Measurements from ENCODE around the gene RASSF1. TPM values are rescaled to one million over a fixed set of nuclear protein-coding genes. Genes with fewer than 3 reads are reported as not detected.

Gene RASSF1
- total RNA-seq, 1 donor from 2014 or later = 26.5 TPM

DNA sequence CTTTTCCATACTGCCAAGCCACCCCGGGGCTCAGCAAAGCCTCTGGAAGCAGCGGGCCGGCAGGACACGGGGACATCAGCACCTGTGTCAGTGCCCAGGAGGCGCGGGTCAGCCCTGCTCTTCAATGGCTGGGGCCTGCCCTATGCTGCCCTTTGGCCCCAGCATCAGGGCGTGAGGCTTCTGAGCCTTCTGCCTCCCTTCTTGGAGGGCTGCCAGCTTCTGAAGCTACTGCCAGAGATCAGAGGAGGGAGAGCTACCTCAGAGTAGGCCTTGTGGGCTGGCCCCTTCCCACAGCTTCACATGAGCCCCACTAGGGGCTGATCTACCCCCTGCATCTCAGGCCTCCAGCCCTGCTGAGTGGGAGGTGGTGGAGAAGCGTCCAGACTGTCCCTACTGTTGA is 31.7 kb upstream of the RASSF1 start:
- Mint-ChIP-seq H3K27me3 (ENCODE audit: low read depth, unreplicated experiment) (peaks cover 18% of the 10 kb centered on the region), H3K27ac (ENCODE audit: unreplicated experiment) (no peak overlapping the region), H3K4me3 (ENCODE audit: unreplicated experiment) (no peak overlapping the region), H3K36me3 (ENCODE audit: low read depth, unreplicated experiment) (no peaks in the 10 kb centered on the region), H3K4me1 (ENCODE audit: low read depth, unreplicated experiment) (peaks cover 8% of the 10 kb centered on the region), H3K9me3 (ENCODE audit: unreplicated experiment) (no peaks in the 10 kb centered on the region)
- H3K4me1 ChIP-seq (ENCODE audit: insufficient read depth, low read length) = no peaks in the 10 kb centered on the region
- H3K36me3 ChIP-seq (ENCODE audit: insufficient read depth, low read length) = no peaks in the 10 kb centered on the region
- no peak overlapping the region for H3K4me2 ChIP-seq (ENCODE audit: low read length)
- no peak overlapping the region for H3K4me3 ChIP-seq (ENCODE audit: insufficient read depth, low read depth, low read length)
- no peak overlapping the region for H3K27ac ChIP-seq (ENCODE audit: low read depth, low read length)
- H4K20me1 ChIP-seq (ENCODE audit: insufficient read depth, low read length) = no peaks in the 10 kb centered on the region
- no peak overlapping the region for H3K9ac ChIP-seq (ENCODE audit: low read length)
- peaks cover 4% of the 10 kb centered on the region for H3K27me3 ChIP-seq (ENCODE audit: insufficient read depth, low read length)
- no peaks in the 10 kb centered on the region for H3K79me2 ChIP-seq (ENCODE audit: insufficient read depth, low read length)
- no peaks in the 10 kb centered on the region for H3K9me3 ChIP-seq (ENCODE audit: insufficient read depth, low read depth, low read length)
- no peak overlapping the region for H2AFZ ChIP-seq (ENCODE audit: low read depth, low read length)
- TF ChIP-seq CTCF (IDR thresholded peaks at IDR 0.05; ENCODE audit: insufficient read depth, low read depth, low read length) (no peak), EZH2 (IDR thresholded peaks at IDR 0.05; ENCODE audit: insufficient read depth, low read length) (no peak)
- FAIRE-seq (no peak), DNase-seq (ENCODE audit: low read depth) (no peak)

- Histone ChIP-seq H2AFZ (ENCODE audit: low read depth, low read length) (no peak overlapping the region), H3K27ac (ENCODE audit: low read depth, low read length) (no peak overlapping the region), H3K4me1 (ENCODE audit: insufficient read depth, low read length) (no peaks in the 10 kb centered on the region), H3K4me2 (ENCODE audit: low read length) (no peak overlapping the region), H3K79me2 (ENCODE audit: insufficient read depth, low read length) (no peaks in the 10 kb centered on the region), H3K27me3 (ENCODE audit: insufficient read depth, low read length) (peaks cover 6% of the 10 kb centered on the region), H3K9ac (ENCODE audit: low read length) (no peak overlapping the region), H3K36me3 (ENCODE audit: insufficient read depth, low read length) (no peaks in the 10 kb centered on the region), H4K20me1 (ENCODE audit: insufficient read depth, low read length) (no peaks in the 10 kb centered on the region), H3K9me3 (ENCODE audit: insufficient read depth, low read depth, low read length) (no peaks in the 10 kb centered on the region), H3K4me3 (ENCODE audit: insufficient read depth, low read depth, low read length) (no peak overlapping the region)
- no peak for FAIRE-seq
- no peak for TF ChIP-seq CTCF (IDR thresholded peaks at IDR 0.05; ENCODE audit: insufficient read depth, low read depth, low read length)
- TF ChIP-seq EZH2 (IDR thresholded peaks at IDR 0.05; ENCODE audit: insufficient read depth, low read length) = no peak
- no peaks in the 10 kb centered on the region for H3K9me3 Mint-ChIP-seq (ENCODE audit: unreplicated experiment)
- no peak overlapping the region for H3K27ac Mint-ChIP-seq (ENCODE audit: unreplicated experiment)
- H3K27me3 Mint-ChIP-seq (ENCODE audit: low read depth, unreplicated experiment) = peaks cover 22% of the 10 kb centered on the region
- no peaks in the 10 kb centered on the region for H3K36me3 Mint-ChIP-seq (ENCODE audit: low read depth, unreplicated experiment)
- no peak for DNase-seq (ENCODE audit: low read depth)
- H3K4me1 Mint-ChIP-seq (ENCODE audit: low read depth, unreplicated experiment) = peaks cover 8% of the 10 kb centered on the region
- no peak overlapping the region for H3K4me3 Mint-ChIP-seq (ENCODE audit: unreplicated experiment)
Measured at GRCh38 chr3:50371133-50371685, 30.6 kb upstream of the RASSF1 start.

GRCh38 chr3:50370594-50370993 is 30.0 kb upstream of the RASSF1 start:
- Mint-ChIP-seq H3K4me3 (ENCODE audit: unreplicated experiment) (no peak overlapping the region), H3K27me3 (ENCODE audit: low read depth, unreplicated experiment) (peaks cover 26% of the 10 kb centered on the region), H3K36me3 (ENCODE audit: low read depth, unreplicated experiment) (no peaks in the 10 kb centered on the region), H3K4me1 (ENCODE audit: low read depth, unreplicated experiment) (peaks cover 8% of the 10 kb centered on the region), H3K27ac (ENCODE audit: unreplicated experiment) (no peak overlapping the region), H3K9me3 (ENCODE audit: unreplicated experiment) (no peaks in the 10 kb centered on the region)
- FAIRE-seq (no peak), DNase-seq (ENCODE audit: low read depth) (no peak)
- peaks cover 7% of the 10 kb centered on the region for H3K27me3 ChIP-seq (ENCODE audit: insufficient read depth, low read length)
- H3K36me3 ChIP-seq (ENCODE audit: insufficient read depth, low read length) = no peaks in the 10 kb centered on the region
- H3K4me1 ChIP-seq (ENCODE audit: insufficient read depth, low read length) = no peaks in the 10 kb centered on the region
- H2AFZ ChIP-seq (ENCODE audit: low read depth, low read length) = no peak overlapping the region
- no peak overlapping the region for H3K4me3 ChIP-seq (ENCODE audit: insufficient read depth, low read depth, low read length)
- no peaks in the 10 kb centered on the region for H3K9me3 ChIP-seq (ENCODE audit: insufficient read depth, low read depth, low read length)
- H3K4me2 ChIP-seq (ENCODE audit: low read length) = no peak overlapping the region
- H3K79me2 ChIP-seq (ENCODE audit: insufficient read depth, low read length) = no peaks in the 10 kb centered on the region
- TF ChIP-seq EZH2 (IDR thresholded peaks at IDR 0.05; ENCODE audit: insufficient read depth, low read length) (no peak), CTCF (IDR thresholded peaks at IDR 0.05; ENCODE audit: insufficient read depth, low read depth, low read length) (peak; percentile 22)
- H3K27ac ChIP-seq (ENCODE audit: low read depth, low read length) = no peak overlapping the region
- no peak overlapping the region for H3K9ac ChIP-seq (ENCODE audit: low read length)
- no peaks in the 10 kb centered on the region for H4K20me1 ChIP-seq (ENCODE audit: insufficient read depth, low read length)

Measured in astrocyte (in vitro differentiated cells and primary cell).